Skin epidermis (tissue), 12 donors: ENCODE measurements around the gene TXNRD1.
"Not testable (repeated sequence)": the region's sequence is repeated elsewhere in the genome, so short reads cannot be mapped to it uniquely, and the experiment has no call there.

Experiments
- H3K27ac ChIP-seq, 21 experiments: fragments of 200-600 bp; sonication (generic) in 11 of 21; one replicate each; pipeline ENCODE4 v1.5.0; 2020; ENCODE audit warnings: mild to moderate bottlenecking in 3 of 21, inconsistent platforms in 2 of 21, moderate library complexity in 2 of 21
- H3K4me3 ChIP-seq, 7 experiments: fragments of 200-600 bp; sonication (generic) in 2 of 7; one replicate each; pipeline ENCODE4 v1.5.0; 2020; ENCODE audit warnings: inconsistent platforms in 2 of 7, mild to moderate bottlenecking in 2 of 7, moderate library complexity in 1 of 7

TXNRD1 gene

DNA sequence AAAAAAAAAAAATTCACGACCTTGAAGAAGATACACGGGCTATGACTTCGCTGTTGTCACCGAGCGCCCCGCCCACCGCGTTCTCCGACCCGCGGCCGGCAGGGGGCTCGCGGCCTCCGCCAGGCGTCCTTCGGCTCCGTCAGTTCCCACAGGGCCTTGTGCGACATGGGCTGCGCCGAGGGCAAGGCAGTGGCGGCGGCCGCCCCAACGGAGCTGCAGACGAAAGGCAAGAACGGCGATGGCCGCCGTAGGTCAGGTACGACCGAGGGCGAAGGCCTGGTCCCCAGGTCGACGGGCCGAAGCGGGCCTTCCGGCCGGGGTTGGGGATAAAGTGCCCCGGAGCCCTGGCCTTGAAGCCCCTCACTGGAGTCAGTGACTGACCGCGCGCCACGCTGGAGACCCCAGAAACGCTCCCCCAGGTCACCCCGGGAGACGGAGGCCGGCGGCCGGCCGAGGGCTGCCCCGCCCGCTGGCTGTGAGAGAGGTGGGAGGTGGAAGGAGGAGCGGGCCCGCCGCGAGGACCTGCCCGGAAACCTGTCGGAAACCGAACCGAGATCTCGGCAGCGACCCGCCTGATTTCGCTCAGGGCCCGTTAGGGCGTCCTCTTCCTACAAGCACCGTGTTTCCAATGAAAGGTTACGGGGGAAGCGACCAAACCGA lies at the start of gene TXNRD1:
TSS of gene TXNRD1 (plus strand) at position 142 of the 660 bp plus-strand sequence. CDS start at position 166, 24 bp downstream.
- Histone ChIP-seq H3K27ac (peak within 1 kb of the TSS in 18 of 21 experiments; percentile 19 to 83 (median 58)), H3K4me3 (peak within 1 kb of the TSS; percentile 42 to 55 (median 46))

DNA sequence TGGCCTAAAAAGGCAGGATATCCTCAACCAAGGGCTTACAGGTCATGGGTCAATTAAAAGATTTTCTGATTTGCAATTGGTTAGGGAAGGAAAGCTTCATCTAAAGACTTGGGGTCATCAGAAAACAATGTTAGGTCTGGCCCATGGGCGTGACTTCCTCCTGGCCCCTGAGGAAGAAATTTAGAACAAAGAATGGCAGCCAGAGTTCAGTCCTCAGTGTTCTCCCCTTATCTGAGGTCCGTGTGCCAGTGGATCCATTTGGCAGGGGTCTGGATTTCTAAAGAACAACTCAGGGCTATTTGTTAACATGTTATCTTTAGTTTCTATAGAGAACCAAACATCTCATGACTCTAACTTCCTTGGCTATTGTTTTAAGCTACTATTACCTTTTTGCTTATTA lies 49.8 kb upstream of the TXNRD1 start:
- H3K4me3 ChIP-seq, result no peak overlapping the region
- H3K27ac ChIP-seq, result no peak overlapping the region

DNA sequence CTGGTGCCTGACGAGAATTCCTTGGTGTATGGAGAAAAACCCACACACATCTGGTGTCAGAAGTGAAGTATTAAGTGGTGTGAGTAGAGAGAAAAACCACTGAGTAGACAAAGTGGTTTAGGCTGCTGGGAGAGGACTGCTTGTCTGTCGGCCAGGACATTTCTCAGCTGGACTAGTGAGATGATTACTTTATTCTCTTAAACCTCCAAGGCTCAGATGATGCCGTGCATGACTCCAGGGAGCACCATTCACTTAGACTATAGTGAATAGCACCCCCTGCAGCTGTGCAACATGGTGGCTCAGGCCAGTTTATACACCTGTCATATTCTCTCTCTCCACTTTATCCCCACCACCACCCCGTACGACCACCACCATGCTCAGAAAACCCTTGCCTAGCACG lies 49.1 kb upstream of the TXNRD1 start:
- Histone ChIP-seq H3K27ac (no peak overlapping the region), H3K4me3 (no peak overlapping the region)

DNA sequence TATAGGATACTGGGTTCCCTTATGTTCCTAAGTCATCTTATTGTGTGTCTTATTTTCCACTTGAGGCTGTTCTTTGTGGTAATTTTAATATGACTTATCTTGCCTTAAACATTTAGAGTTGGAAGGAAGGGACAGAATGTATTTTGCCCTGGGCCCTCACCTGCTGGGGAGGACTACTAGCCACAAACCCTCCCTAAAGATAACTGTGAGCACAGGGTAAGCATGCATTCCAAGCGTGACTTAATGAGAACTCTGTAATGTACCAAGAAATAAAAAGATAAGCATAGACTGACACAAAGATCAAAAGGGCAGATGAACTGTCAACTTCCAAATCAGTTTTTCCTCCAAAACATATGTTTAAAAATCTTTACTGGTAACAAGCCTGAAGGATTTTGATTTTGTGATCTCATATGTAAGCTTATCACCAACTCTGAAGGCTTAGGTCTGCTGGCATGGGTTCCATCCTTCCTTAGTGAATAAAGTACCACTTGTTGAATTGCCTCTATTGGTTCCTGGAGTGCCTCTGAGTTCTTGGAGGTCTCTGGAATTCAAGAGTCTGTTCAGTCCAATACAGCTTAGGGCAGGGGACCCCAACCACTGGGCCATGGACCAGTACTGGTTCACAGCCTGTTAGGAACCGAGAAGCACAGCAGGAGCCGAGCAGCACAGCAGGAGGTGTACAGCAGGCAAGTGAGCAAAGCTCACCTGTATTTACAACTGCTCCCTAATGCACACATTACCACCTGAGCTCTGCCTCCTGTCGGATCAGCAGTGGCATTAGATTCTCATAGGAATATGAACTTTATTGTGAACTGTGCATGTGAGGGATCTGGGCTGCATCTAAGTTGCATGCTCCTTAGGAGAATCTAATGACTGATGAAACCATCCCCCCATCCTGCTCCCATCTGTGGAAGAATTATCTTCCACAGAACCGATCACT lies 47.8 kb upstream of the TXNRD1 start:
- Histone ChIP-seq H3K27ac (no peak overlapping the region), H3K4me3 (no peak overlapping the region)

DNA sequence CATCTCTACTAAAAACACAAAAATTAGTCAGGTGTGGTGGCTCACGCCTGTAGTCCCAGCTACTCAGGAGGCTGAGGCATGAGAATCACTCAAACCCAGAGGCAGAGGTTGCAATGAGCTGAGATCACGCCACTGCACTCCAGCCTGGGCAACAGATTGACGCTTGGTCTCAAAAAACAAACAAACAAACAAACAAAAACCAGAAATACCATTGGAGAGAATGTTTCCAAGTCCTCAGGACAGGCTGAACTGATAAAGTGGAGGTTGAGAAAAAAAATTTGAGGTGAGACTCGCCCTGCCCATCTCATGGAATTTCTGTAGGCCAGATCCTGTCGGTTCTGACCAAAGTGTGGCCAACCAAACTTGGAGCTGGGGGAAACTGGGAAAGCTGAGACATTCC lies 47.0 kb upstream of the TXNRD1 start:
- Histone ChIP-seq H3K4me3 (no peak overlapping the region), H3K27ac (no peak overlapping the region)

DNA sequence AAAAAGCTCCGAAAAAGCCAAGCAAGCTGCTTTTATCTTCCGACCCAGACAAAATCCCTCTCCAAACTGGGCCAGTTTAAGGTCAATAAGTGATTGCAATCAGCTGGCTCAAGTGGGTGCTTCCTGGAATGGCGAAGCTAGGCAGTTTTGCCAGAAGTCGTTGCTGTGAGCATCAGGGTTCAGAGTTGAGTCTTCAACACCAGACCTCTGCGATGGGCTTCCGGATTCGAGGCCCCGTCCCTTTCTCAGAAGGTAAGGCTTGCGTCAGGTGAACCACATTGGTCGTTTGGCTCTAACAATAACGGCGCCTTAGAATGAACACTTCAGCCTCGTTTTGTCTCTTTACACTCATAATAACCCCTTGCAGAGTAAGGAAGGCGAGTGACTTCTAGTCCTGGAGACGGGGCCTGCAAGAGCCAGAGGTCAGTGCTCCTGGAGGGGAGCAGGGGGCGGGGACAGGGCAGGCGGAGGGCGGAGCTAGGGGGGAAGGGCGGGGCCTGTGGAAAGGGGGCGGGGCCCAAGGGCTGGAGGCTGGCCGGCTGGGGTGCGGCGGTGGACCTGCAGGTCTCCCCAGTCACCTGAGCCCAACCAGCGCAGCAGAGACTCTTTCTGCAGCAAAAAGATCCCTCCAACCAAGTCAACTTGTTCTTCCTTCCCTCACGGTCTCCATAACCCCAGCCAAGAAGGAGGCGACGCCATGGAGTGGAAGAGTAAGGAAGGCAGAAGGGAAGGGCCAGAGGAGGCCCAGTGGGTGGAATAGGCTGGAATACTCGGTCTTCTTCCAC lies 43.6 kb upstream of the TXNRD1 start:
- Histone ChIP-seq H3K4me3 (no peak overlapping the region), H3K27ac (no peak overlapping the region)

DNA sequence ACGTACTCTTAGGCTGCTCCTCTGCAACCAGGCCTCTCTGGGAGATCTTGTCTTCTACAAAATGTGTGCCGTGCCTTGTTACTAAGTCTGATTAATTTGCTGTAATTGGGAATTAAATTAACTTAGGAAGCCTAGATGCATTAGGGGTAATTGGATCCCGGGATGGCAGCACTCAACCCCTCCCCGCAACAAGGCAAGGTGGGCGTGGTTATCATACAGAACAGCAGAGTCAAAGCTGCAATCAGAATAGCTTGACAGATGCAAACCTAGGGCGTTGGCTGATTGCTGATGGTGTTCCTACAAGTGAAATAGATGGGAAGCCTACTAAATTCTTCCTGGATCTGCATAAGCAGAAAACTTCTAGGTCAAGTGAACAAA lies 43.0 kb upstream of the TXNRD1 start:
- H3K4me3 ChIP-seq, result no peak overlapping the region
- H3K27ac ChIP-seq, result no peak overlapping the region

DNA sequence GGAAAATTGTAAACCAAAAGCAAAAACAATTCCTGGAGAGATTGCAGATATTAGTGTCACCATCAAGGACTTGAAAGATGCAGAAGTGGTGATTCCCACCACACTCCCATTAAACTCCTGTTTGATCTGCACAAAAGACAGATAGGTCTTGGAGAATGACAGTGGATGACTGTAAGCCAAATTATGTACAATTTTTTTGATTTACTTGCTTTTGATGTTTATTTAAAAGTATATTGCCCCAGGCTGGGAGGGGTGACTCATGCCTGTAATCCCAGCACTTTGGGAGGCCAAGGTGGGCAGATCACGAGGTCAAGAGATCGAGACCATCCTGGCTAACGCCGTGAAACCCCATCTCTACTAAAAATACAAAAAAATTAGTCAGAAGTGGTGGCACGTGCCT lies 41.8 kb upstream of the TXNRD1 start:
- not testable (repeated sequence) for H3K4me3 ChIP-seq, H3K27ac ChIP-seq

DNA sequence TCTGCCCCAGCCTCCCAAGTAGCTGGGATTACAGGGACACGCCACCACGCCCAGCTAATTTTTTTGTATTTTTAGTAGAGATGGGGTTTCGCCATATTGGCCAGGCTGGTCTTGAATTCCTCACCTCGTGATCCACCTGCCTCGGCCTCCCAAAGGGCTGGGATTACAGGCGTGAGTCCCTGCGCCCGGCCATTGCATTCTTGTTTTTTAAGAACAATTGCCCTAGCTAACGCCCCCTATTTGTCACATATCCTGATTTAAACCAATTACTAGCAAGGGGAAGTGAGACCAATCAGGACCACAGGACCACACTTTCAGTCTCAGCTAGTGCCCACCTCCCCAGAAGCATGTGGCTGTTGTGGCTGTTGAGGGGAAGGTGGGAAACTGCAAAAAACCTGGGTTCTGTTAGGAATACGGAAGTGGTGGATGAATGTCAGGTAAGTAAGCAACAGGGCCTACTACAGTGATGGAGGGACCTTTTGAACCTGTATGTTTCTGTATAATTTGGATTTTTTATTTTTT lies 39.8 kb upstream of the TXNRD1 start:
- Histone ChIP-seq H3K4me3 (no peak overlapping the region), H3K27ac (no peak overlapping the region)

DNA sequence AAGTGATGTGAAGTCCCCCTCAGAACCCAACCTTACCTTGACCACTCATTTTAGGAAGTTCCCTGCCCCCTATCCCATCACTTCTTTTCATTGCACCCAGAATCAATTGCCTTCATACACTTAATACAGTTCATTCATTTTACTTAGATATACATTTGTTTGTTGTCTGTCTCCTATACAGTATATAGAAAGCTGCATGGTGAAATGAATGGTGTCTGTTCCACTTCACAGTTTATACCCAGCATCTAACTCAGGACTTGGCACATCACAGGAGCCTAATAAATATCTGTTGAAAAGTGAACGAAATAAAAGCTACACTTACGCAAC lies 38.3 kb upstream of the TXNRD1 start:
- Histone ChIP-seq H3K4me3 (no peak overlapping the region), H3K27ac (peak overlapping the region in 4 of 21 experiments; percentile 16 to 79 (median 32))

DNA sequence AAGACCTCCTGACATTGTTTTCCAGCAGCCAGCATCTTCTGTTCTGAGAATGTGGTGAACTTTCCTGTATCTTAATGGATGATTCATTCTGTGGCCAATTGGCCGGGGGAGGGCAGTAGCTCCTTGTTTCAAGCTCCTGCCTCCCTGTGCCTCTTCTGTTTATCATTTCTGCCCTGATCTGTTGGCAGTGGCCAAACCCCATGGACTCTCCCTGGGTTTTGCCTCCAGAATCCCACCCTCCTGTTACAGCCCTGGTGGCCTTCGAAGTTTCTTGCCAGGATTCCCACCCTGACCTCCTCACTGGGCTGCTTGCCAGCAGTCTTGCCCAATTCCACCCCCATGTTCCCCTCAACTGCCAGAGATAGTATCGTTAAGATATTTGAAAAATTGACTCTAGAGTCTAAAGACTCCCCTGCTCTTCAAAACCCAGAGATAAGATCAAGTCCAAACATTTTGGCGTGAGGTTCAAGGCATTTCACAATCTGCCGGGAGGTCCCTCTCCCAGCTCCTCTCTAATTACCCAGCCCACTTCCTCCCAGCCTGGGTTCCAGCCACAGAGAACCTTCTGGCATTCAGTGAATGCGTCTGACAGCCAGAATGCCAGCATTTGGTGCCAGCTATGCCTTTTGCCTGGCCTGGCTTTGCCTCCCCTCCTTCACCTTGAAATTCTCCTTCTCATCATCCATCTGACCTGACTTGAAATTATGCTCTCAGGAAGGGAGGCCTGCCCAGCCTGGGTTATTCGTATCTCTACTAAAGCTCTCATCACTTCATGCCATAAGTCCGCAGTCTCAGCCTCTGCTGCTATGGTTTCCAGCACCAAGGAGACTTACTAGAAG lies 37.7 kb upstream of the TXNRD1 start:
- Histone ChIP-seq H3K27ac (peak overlapping the region in 13 of 21 experiments; percentile 6 to 79 (median 43)), H3K4me3 (no peak overlapping the region)

DNA sequence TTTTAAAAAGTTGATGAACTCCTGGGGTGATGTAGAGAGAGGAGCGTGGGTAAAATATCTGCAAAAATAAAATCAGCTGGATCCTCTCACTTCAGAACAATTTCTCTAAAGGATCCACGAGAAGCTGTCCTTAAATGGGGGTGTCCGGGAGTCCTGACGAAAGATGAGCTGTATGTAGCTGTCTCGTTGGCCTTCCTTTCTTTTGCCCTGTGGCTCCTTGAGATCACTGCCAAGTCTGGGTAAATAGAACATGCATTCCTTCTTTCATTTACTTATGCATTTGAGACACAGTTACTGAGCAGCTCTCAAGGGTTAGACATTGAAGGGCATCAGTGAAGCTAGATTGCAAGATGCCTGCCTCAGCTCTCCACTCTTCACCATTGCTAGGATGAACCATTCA lies 35.2 kb upstream of the TXNRD1 start:
- peak overlapping the region in 1 of 21 experiments; percentile 10 for H3K27ac ChIP-seq
- no peak overlapping the region for H3K4me3 ChIP-seq

DNA sequence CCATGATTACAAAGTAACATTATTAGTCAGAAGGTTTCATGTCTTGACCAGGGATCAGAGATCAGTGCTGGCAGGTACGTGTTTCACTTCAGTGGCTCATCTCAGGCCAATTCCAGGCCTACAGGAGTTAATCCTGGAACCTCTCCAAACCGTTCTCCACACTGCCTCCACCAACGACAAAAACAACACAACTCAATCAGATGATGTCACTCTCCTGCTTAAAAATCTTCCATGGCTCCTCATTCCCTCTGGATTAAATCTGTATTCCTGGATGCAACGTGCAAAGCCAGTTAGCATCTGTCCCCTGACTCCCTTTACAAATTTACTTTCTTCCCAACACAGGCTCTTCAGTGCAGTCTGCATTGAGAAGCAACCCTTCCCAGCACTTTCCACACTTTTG lies 34.3 kb upstream of the TXNRD1 start:
- Histone ChIP-seq H3K4me3 (no peak overlapping the region), H3K27ac (peak overlapping the region in 1 of 21 experiments; percentile 10)

DNA sequence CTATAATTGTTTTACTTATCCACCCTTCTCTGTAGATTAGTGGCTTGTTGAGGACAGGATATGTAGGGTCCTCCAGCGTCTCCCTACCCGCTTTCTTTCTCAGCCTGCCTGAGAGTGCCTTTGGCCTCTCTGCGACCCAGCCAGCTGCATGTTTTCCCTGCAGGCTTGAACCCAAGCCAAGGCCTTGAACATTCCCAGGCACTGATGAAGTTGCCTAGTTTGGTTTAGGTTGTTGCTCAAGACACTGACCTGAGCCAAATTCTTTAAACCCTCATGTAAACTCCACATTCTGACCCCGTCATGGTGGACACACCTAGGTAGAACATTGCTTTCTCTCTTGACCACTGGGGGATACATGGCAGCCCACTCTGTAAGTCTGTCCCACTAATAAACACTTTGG lies 33.4 kb upstream of the TXNRD1 start:
- H3K27ac ChIP-seq, result peak overlapping the region in 1 of 21 experiments; percentile 45
- H3K4me3 ChIP-seq, result no peak overlapping the region

DNA sequence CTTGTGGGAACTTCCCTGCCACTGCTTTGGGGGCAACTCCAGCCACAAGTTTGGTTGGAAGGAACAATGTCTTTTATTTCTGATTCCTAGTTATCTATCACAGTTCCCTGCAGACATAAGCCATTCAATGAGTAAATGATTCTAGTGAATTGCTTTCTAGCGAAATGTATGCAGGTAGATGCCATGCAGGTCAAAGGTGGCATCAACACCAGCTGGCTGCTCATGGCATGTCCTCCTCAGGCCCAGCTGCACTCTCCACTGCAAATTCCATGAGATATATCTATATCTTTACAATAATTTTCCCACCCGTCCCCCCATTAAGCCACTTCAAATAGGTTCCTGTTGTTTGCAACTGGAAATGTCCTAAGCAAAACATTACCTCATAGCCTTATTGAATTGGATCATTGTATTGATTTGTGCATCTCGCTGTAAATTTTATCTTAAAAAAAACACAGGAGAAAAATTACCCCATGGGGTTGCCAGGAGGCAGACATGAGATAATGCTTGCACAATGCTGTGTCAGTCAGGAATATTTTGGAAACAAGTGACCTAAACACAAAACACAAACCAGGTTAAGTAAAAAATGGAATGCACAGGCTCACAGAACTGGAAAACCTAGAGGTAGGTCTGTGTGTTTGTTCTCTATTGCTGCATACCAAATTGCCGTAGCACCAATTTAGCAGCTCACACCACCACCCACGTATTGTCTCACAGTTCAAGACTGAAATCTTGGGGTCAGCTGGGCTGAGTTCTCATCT lies 32.8 kb upstream of the TXNRD1 start:
- Histone ChIP-seq H3K27ac (peak overlapping the region in 1 of 21 experiments; percentile 45), H3K4me3 (no peak overlapping the region)

DNA sequence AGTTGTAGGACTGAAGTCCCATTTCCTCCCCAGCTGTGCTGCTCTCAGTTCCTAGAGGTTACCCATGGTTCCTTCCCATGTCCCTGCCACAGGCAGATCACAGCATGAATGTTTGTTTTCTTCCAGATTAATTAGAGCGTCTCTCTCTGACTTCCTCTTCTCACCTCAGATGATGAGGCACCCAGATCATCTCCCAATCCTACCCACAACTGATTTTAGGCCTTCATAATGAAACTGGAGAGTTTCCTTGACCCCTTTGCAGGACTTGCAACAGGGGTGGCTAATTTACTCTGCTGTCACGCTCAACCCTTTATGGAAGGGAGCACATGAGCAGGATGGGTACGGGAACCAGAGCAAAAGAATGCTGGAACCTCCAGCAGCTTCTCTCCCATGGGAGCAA lies 32.1 kb upstream of the TXNRD1 start:
- H3K4me3 ChIP-seq, result no peak overlapping the region
- H3K27ac ChIP-seq, result peak overlapping the region in 2 of 21 experiments; percentile 1 to 39

DNA sequence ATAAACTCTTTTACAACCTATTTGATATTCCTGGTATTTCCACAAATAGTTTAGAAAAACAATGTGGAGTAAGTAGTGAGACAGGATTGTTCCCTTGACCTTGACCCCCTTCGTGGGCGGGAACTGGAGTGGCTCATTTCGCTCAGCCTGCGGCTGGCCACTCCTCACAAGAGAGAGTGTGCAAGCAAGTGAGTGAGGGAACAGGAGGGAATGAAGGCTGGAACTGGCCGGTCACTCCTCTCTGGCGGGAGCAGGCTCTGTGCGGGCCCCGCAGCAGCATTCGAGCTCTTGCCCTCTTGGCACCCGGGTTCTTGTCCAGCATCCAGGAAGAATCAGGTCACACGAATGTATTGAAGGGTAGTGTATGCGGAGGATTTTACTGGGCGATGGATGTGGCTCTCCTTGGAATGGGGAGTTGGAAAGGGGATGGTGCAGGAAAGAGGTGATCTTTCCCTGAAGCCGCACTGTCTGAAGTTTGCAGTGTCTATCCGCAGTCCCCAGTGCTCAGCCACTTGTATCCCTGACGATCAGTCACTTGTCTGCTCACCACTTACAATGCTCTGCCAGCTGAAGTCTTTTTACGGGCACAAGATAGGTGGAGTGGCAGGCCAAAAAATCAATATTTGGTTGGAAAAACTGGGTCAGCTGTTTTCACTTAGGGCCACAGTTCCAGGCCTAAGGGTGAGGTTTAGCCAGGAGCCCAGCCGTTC lies 28.0 kb upstream of the TXNRD1 start:
- H3K4me3 ChIP-seq, result no peak overlapping the region
- no peak overlapping the region for H3K27ac ChIP-seq

DNA sequence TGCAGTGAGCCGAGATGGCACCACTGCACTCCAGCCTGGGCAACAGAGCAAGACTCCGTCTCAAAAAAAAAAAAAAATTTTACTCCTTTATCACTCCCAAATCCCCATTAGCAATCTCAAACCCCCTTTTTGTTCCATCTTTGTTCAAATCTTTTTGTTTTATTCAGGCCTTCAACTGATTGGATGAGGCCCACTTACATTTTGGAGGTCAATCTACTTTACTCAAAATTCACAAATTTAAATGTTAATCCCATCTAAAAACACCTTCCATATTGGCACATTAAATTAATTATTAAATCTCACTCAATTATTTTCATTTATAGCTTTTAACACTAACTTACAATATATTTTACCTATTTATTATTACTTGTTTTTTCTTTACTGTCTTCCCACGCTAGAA lies 27.0 kb upstream of the TXNRD1 start:
- H3K4me3 ChIP-seq, result no peak overlapping the region

More for the DNA sequence above, 27.0 kb upstream of the TXNRD1 start:
- H3K27ac ChIP-seq, result no peak overlapping the region
